ENCODE data around the gene CPLX4. TPM values are rescaled to one million over a fixed set of nuclear protein-coding genes. Genes with fewer than 3 reads are reported as not detected.
"Not testable (repeated sequence)": the region's sequence is repeated elsewhere in the genome, so short reads cannot be mapped to it uniquely, and the experiment has no call there.

CPLX4 gene
- total RNA-seq, 1 experiment from 2014 or later, result not detected

- DNase-seq (ENCODE audit: low read depth), result no peak
Measured at GRCh38 chr18:59271606-59272220, 46.7 kb downstream of the CPLX4 start.

GRCh38 chr18:59270689-59271257 is 47.7 kb downstream of the CPLX4 start:
- DNase-seq (ENCODE audit: low read depth), result peak; percentile 14

DNA sequence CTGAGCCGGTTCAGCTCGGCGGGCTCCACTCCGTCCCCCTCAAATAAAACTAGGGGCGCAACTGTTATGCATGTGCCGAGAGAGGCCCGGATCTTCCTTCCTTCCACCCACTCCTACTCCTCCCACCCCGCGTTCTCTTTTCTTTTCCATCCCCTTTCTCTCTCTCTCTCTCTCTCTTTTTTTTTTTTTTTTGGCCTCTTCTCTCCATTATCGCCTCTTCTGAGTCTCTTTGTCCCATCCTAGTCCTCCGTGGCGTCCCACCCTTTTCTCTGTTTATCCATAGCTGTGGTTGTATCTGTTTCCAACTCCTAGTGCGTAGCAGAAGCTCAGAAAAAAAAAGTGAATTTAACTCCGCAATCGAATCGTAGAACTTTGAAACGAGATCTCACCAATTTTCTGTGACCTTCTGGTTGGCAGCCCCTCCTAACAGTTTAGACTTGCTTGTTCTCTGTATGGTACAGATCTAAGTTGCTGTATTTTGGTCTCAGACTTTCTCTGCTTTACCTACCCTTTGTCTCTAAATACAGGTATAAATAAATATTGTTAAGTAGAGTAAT is 48.8 kb downstream of the CPLX4 start:
- no peak for DNase-seq (ENCODE audit: low read depth)

DNA sequence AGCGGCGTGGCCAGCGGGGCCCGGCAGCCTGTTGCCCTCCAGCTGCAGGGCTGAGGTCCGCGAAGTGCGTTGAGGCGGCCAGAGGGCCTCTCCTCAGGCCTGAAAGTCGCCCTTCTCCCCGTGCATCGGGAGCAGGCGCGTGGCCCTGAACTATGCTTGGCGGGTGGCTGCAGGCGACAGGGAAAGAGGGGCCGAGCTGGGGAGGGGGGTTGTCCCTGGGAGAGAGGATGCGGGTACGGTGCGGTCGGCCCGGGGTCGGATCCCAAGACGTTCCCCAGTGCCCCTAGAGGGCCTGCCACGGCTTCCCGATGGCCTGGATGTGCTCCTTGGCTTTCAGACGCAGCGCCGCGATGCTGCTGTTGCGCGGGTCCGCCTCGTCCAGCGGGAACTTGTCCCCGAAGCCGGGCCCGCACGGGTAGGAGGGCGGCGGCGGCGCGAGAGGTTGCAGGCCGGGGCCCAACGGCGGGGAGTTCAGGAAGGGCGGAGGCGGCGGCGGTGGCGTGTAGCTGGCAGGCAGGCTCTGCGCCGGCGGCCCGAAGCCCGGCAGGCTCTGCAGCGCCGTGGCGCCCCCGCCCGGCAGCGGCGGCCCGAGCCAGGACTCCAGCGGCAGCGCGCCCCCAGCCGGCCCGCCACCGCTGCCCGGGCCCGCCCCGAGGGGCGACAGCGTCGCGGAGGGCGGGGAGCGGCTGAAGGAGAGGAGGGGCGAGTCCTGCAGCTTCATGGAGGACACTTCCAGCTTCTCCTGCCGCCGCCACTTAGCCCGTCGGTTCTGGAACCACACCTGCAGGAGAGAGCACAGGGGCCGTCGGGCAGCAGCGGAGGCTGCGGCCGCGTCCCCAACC is 49.5 kb downstream of the CPLX4 start:
- DNase-seq (ENCODE audit: low read depth), result no peak

GRCh38 chr18:59268127-59268720 is 50.2 kb downstream of the CPLX4 start:
- no peak for DNase-seq (ENCODE audit: low read depth)

DNA sequence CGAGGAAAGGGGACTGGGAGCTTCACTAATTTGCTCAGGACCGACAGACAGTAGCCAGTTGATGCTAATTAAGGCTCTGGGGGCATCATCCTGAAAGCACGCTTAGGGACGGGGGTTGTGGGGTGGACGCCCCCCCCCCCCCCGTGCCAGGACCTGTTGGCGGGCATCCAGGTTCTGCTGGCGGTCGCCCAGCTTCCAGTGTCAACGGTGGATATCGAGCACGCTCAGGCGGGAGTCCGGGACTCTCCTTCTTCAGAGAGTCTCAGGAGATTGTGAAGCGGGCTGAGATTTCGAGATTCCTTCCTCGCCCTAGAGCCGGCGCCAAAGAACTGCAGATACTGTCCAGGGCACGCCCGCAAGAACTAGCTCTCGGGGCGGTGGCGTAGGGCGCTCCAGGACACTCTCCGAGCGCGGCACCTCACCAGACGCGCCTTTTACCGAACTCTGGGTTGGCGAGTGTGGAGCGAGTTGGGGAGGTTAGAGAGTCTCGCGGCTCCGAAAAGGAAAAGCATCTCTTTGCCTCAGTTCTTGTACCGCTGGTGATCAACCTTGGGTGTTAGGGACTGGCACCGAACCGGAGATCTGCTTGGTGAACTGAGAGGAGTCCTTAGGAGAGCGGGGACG is 50.8 kb downstream of the CPLX4 start:
- no peak for DNase-seq (ENCODE audit: low read depth)

- DNase-seq (ENCODE audit: low read depth), result no peak
Measured at GRCh38 chr18:59266886-59267502, 51.5 kb downstream of the CPLX4 start.

- DNase-seq (ENCODE audit: low read depth), result no peak
Measured at GRCh38 chr18:59266459-59266858, 52.0 kb downstream of the CPLX4 start.

DNA sequence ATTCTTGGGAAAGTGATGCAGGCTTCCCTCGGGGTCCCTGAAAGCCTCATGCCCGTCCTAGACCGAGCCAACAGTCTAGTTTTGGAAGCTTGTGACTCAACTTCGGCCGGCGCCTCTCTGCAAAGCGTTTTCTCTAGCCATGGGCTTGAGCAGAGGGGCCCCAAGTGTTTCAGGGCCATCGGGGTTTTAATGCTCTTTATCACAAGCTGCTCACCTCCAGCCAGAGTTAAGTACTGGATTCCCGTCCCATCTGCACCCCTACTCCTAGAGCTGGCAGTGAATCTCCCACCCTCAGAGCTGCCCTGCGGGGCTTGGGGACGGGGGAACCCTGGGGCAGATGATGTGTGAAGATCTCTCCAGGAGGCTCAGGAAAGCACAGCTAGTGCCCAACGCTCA is 52.5 kb downstream of the CPLX4 start:
- no peak for DNase-seq (ENCODE audit: low read depth)

DNA sequence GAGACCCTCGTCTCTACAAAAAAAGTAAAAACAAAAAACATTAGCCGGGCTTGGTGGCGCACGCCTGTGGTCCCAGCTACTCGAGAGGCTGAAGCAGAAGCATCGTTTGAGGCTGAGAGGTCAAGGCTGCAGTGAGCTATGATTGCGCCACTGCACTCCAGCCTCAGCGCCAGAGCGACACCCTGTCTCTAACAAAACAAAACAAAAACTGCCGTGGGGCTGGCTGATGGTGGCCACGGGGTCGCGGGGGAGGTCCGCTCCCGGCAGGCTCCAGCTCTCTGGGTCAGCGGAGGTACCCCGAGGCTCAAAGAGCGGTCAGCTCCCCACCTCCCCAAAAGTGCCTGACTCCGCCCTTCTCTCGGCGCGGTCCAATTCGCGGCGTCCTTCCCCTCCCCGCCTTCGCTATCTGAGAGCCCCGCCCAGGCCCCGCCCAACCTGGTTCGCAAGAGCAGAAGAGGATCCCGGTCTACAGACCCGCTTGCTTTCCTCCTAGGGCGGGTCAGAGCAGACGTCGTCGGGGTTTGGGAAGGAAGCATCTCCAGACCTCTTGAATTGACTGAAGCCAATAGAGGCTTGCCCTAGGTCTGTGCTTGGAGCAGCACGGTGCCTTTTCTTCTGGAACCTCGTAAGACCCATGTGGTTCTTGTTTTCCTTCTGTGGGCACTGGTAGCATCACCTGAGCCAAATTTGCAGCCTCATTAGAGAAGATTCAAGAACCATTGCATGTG is 53.0 kb downstream of the CPLX4 start:
- peak; percentile 18 for DNase-seq (ENCODE audit: low read depth)

- DNase-seq (ENCODE audit: low read depth), result no peak
Measured at GRCh38 chr18:59264651-59265245, 53.7 kb downstream of the CPLX4 start.

- peak; percentile 18 for DNase-seq (ENCODE audit: low read depth)
Measured at GRCh38 chr18:59264121-59264571, 54.3 kb downstream of the CPLX4 start.

GRCh38 chr18:59263661-59264060 is 54.8 kb downstream of the CPLX4 start:
- peak; percentile 51 for DNase-seq (ENCODE audit: low read depth)

DNA sequence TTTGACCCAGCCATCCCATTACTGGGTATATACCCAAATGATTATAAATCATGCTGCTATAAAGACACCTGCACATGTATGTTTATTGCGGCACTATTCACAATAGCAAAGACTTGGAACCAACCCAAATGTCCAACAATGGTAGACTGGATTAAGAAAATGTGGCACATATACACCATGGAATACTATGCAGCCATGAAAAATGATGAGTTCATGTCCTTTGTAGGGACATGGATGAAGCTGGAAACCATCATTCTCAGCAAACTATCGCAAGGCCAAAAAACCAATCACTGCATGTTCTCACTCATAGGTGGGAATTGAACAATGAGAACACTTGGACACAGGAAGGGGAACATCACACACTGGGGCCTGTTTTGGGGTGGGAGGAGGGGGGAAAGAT is 56.2 kb downstream of the CPLX4 start:
- not testable (repeated sequence) for DNase-seq (ENCODE audit: low read depth)

- not testable (repeated sequence) for DNase-seq (ENCODE audit: low read depth)
Measured at GRCh38 chr18:59261842-59262241, 56.6 kb downstream of the CPLX4 start.

GRCh38 chr18:59255491-59255890 is 63.0 kb downstream of the CPLX4 start:
- DNase-seq (ENCODE audit: low read depth), result not testable (repeated sequence)

DNA sequence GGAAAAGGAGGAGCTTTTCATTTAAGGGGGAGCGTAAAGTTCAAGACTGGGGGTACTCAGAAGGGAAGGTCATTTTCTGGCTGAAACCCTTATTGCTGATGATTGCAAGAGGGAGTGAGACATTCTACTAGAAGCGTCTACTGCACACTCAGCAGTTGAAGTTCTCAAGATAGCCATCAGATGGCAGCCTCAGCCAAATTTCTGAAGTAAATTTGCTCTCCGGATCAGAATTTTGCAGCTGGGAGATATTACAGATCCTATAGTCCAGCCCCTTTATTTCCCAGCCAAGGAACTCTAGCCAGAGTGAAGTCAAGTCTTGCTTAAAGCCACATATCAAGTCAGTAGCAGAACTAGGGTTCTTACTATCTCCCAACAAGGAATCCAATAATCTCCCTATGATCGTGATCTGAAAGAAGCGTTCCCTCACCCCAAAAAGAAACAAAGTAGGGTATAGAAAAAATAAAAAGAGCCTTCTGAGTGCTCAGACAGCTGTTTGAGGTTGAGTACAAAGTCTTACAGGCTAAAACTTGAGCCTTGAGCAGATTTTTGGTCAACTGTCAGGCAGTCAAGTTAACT is 69.2 kb downstream of the CPLX4 start:
- DNase-seq (ENCODE audit: low read depth), result peak; percentile 76

GRCh38 chr18:59246796-59247195 is 71.7 kb downstream of the CPLX4 start:
- DNase-seq (ENCODE audit: low read depth), result no peak

Data from M059J (cell line).